GM23338 (cell line): ENCODE data around the gene PDE4D. TPM values are rescaled to one million over a fixed set of nuclear protein-coding genes. Genes with fewer than 3 reads are reported as not detected.

Experiments
- ATAC-seq: fragments of 200-7000 bp; cut with Tn5 transposase; 3 replicates; pipeline ENCODE4 v1.9.1; 2020
- DNase-seq: peaks from one replicate; pipeline ENCODE4 v3.0.0-alpha.2; 2015; ENCODE audit warnings: low spot score
- H2AFZ ChIP-seq: fragments of 200-600 bp; sonication (generic); 2 replicates; pipeline ENCODE4 v1.8.0; 2016; ENCODE audit warnings: antibody characterized with exemption, mild to moderate bottlenecking, moderate library complexity
- H3F3A ChIP-seq: fragments of 200-600 bp; sonication (generic); replicated peaks from 2 replicates; pipeline ENCODE4 v1.8.0; 2017; ENCODE audit warnings: antibody characterized with exemption, mixed run types, low read depth
- H3K27ac ChIP-seq: fragments of 200-600 bp; sonication (generic); 2 replicates; pipeline ENCODE4 v1.6.1; 2016; ENCODE audit warnings: low read depth
- H3K27me3 ChIP-seq: fragments of 200-600 bp; sonication (generic); 2 replicates; pipeline ENCODE4 v1.8.0; 2016; ENCODE audit warnings: mild to moderate bottlenecking, mixed run types, moderate library complexity; ENCODE audit not compliant: insufficient read depth
- H3K36me3 ChIP-seq: fragments of 200-600 bp; sonication (generic); 2 replicates; pipeline ENCODE4 v1.8.0; 2016; ENCODE audit warnings: mild to moderate bottlenecking; ENCODE audit not compliant: insufficient read depth
- H3K4me1 ChIP-seq: fragments of 200-600 bp; sonication (generic); 2 replicates; pipeline ENCODE4 v1.8.0; 2016; ENCODE audit warnings: mild to moderate bottlenecking, moderate library complexity; ENCODE audit not compliant: insufficient read depth
- H3K4me2 ChIP-seq: fragments of 200-600 bp; sonication (generic); 2 replicates; pipeline ENCODE4 v1.7.1; 2017; ENCODE audit warnings: mixed run types
- H3K4me3 ChIP-seq: fragments of 200-600 bp; sonication (generic); 2 replicates; pipeline ENCODE4 v1.6.1; 2016; ENCODE audit warnings: mixed run types
- H3K79me2 ChIP-seq: fragments of 200-600 bp; sonication (generic); replicated peaks from 2 replicates; pipeline ENCODE4 v1.8.0; 2017; ENCODE audit warnings: mild to moderate bottlenecking; ENCODE audit not compliant: insufficient read depth
- H3K9me2 ChIP-seq: fragments of 200-600 bp; sonication (generic); 2 replicates; pipeline ENCODE4 v1.8.0; 2017; ENCODE audit not compliant: insufficient read depth
- H4K20me1 ChIP-seq: fragments of 200-600 bp; sonication (generic); replicated peaks from 2 replicates; pipeline ENCODE4 v1.8.0; 2017; ENCODE audit warnings: mild to moderate bottlenecking; ENCODE audit not compliant: insufficient read depth
- H3K27ac Mint-ChIP-seq: 2 replicates; pipeline ENCODE4 v1.8.0; 2020; ENCODE audit warnings: inconsistent platforms, mild to moderate bottlenecking, moderate library complexity, mixed read lengths
- H3K27me3 Mint-ChIP-seq: 3 replicates; pipeline ENCODE4 v1.8.0; 2022; ENCODE audit warnings: low read depth, mild to moderate bottlenecking, moderate library complexity, mixed read lengths, inconsistent platforms; ENCODE audit not compliant: insufficient read depth, poor library complexity
- H3K36me3 Mint-ChIP-seq: 3 replicates; pipeline ENCODE4 v1.8.0; 2021; ENCODE audit warnings: low read depth, mild to moderate bottlenecking, inconsistent platforms, moderate library complexity, mixed read lengths
- H3K4me1 Mint-ChIP-seq: 3 replicates; pipeline ENCODE4 v1.8.0; 2020; ENCODE audit warnings: mild to moderate bottlenecking, inconsistent platforms, mixed read lengths
- H3K4me3 Mint-ChIP-seq: 3 replicates; pipeline ENCODE4 v1.8.0; 2021; ENCODE audit warnings: moderate library complexity, mild to moderate bottlenecking, inconsistent platforms, mixed read lengths
- H3K9me3 Mint-ChIP-seq: 3 replicates; pipeline ENCODE4 v1.8.0; 2020; ENCODE audit warnings: moderate library complexity, mild to moderate bottlenecking, inconsistent platforms, mixed read lengths
- CREB1 ChIP-seq: fragments of 250-450 bp; sonication (Bioruptor Pico); IDR thresholded peaks from 2 replicates; pipeline ENCODE4 v1.5.0; 2020; ENCODE audit warnings: low read depth, mild to moderate bottlenecking, moderate library complexity
- CTCF ChIP-seq, 2 experiments: fragments of 200-600 bp in 1 of 2; sonication (generic) in 1 of 2; conservative IDR thresholded peaks; 2 replicates each; pipeline versions ENCODE4 v1.5.1 to v1.6.1; 2016 to 2017; ENCODE audit warnings: antibody characterized with exemption in 2 of 2, low read depth in 2 of 2, mild to moderate bottlenecking in 2 of 2, moderate library complexity in 1 of 2
- EZH2 ChIP-seq: fragments of 200-600 bp; sonication (generic); IDR thresholded peaks from one replicate; pipeline ENCODE4 v1.8.0; 2017; ENCODE audit warnings: antibody characterized with exemption, mild to moderate bottlenecking, low read depth; ENCODE audit not compliant: unreplicated experiment
- EZH2phosphoT487 ChIP-seq: fragments of 200-600 bp; sonication (generic); IDR thresholded peaks from one replicate; pipeline ENCODE4 v1.8.1; 2018; ENCODE audit warnings: antibody characterized with exemption; ENCODE audit not compliant: unreplicated experiment
- JUNB ChIP-seq: IDR thresholded peaks from one replicate; pipeline ENCODE4 v1.6.1; 2016; ENCODE audit warnings: antibody characterized with exemption; ENCODE audit not compliant: unreplicated experiment
- NANOG ChIP-seq: IDR thresholded peaks from 2 replicates; pipeline ENCODE4 v1.6.1; 2016; ENCODE audit warnings: antibody characterized with exemption, borderline replicate concordance
- POLR2AphosphoS5 ChIP-seq: IDR thresholded peaks from 2 replicates; pipeline ENCODE4 v1.6.1; 2016; ENCODE audit warnings: antibody characterized with exemption, low read depth
- STAT1 ChIP-seq: IDR thresholded peaks from one replicate; pipeline ENCODE4 v1.6.1; 2016; ENCODE audit warnings: antibody characterized with exemption; ENCODE audit not compliant: unreplicated experiment
- ZNF114 ChIP-seq: fragments of 250-450 bp; sonication (Bioruptor Pico); IDR thresholded peaks from 2 replicates; pipeline ENCODE4 v1.5.0; 2020; ENCODE audit warnings: mild to moderate bottlenecking, moderate library complexity
- ZNF331 ChIP-seq: fragments of 250-450 bp; sonication (Bioruptor Pico); IDR thresholded peaks from 2 replicates; pipeline ENCODE4 v1.5.0; 2020; ENCODE audit warnings: low read depth, mild to moderate bottlenecking, moderate library complexity
- polyA plus RNA-seq: library from polyadenylated mRNA; unstranded; fragments of >200 nt; fragmentation: Nextera tagmentation; extraction: Ambion mirVana; gene quantifications from 2 replicates; pipeline ENCODE4 v1.2.1, GENCODE V29; 2016
- total RNA-seq: library from RNA; depleted of rRNA; stranded (reverse); fragments of >200 nt; shearing (Covaris generic); gene quantifications from 2 replicates; pipeline ENCODE4 v1.2.3, GENCODE V29; 2014
- TF ChIP-seq, protein P1 (sequence below): IDR thresholded peaks from one replicate; pipeline ENCODE4 v1.6.1; 2018; ENCODE audit warnings: antibody characterized with exemption; ENCODE audit not compliant: unreplicated experiment
- TF ChIP-seq, protein P2 (sequence below): IDR thresholded peaks from 2 replicates; pipeline ENCODE4 v1.6.1; 2016; ENCODE audit warnings: antibody characterized with exemption

Gene PDE4D
- total and polyA plus RNA-seq, 2 experiments from 2014 or later = 2.1 to 4.7 TPM

GRCh38 chr5:59473611-59474010 lies 419.9 kb downstream of the PDE4D start (continued):
- TF ChIP-seq, protein P1, sequence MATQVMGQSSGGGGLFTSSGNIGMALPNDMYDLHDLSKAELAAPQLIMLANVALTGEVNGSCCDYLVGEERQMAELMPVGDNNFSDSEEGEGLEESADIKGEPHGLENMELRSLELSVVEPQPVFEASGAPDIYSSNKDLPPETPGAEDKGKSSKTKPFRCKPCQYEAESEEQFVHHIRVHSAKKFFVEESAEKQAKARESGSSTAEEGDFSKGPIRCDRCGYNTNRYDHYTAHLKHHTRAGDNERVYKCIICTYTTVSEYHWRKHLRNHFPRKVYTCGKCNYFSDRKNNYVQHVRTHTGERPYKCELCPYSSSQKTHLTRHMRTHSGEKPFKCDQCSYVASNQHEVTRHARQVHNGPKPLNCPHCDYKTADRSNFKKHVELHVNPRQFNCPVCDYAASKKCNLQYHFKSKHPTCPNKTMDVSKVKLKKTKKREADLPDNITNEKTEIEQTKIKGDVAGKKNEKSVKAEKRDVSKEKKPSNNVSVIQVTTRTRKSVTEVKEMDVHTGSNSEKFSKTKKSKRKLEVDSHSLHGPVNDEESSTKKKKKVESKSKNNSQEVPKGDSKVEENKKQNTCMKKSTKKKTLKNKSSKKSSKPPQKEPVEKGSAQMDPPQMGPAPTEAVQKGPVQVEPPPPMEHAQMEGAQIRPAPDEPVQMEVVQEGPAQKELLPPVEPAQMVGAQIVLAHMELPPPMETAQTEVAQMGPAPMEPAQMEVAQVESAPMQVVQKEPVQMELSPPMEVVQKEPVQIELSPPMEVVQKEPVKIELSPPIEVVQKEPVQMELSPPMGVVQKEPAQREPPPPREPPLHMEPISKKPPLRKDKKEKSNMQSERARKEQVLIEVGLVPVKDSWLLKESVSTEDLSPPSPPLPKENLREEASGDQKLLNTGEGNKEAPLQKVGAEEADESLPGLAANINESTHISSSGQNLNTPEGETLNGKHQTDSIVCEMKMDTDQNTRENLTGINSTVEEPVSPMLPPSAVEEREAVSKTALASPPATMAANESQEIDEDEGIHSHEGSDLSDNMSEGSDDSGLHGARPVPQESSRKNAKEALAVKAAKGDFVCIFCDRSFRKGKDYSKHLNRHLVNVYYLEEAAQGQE = no peak

DNA sequence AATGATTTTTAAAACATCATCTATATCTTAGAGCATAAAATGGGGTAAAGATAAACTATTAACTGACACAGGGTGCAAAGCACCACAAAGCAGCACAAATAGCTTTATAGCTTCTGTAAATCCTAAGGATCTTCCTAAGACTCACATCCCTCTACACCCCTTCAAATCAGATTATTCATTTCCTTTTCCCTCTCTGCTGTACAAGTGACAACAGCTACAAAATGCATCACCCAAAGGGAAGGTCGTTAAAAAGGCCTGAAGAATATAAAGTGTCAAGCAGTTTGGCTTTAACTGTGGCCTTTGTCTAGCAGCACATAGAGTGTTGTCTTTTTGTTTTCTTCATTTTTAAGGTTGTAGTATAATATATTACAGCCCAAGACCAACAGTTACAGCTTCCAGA lies 422.1 kb downstream of the PDE4D start:
- H3K9me2 ChIP-seq = no peaks in the 10 kb centered on the region
- H3K27me3 ChIP-seq = no peaks in the 10 kb centered on the region
- Mint-ChIP-seq H3K4me1 (peaks cover 12% of the 10 kb centered on the region), H3K4me3 (no peak overlapping the region), H3K9me3 (no peaks in the 10 kb centered on the region), H3K36me3 (no peaks in the 10 kb centered on the region), H3K27me3 (peaks cover 3% of the 10 kb centered on the region), H3K27ac (no peak overlapping the region)
- H3K27ac ChIP-seq = no peak overlapping the region
- DNase-seq = no peak
- no peak for ATAC-seq
- H3K79me2 ChIP-seq = no peaks in the 10 kb centered on the region
- H3K4me3 ChIP-seq = no peak overlapping the region
- no peaks in the 10 kb centered on the region for H4K20me1 ChIP-seq
- no peak overlapping the region for H2AFZ ChIP-seq
- no peak overlapping the region for H3K4me2 ChIP-seq
- TF ChIP-seq, protein P2, sequence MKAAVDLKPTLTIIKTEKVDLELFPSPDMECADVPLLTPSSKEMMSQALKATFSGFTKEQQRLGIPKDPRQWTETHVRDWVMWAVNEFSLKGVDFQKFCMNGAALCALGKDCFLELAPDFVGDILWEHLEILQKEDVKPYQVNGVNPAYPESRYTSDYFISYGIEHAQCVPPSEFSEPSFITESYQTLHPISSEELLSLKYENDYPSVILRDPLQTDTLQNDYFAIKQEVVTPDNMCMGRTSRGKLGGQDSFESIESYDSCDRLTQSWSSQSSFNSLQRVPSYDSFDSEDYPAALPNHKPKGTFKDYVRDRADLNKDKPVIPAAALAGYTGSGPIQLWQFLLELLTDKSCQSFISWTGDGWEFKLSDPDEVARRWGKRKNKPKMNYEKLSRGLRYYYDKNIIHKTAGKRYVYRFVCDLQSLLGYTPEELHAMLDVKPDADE = no peak
- TF ChIP-seq ZNF114 (CRISPR knock-in tag) (no peak), POLR2AphosphoS5 (no peak), EZH2 (no peak), CREB1 (no peak), NANOG (no peak), EZH2phosphoT487 (no peak)
- no peaks in the 10 kb centered on the region for H3K36me3 ChIP-seq
- H3F3A ChIP-seq = no peaks in the 10 kb centered on the region
- peaks cover 12% of the 10 kb centered on the region; the same call in 1 of the 2 replicates for H3K4me1 ChIP-seq

- Histone ChIP-seq H4K20me1 (no peaks in the 10 kb centered on the region), H2AFZ (no peak overlapping the region), H3K36me3 (no peaks in the 10 kb centered on the region), H3K27ac (no peak overlapping the region), H3K27me3 (no peaks in the 10 kb centered on the region), H3K9me2 (no peaks in the 10 kb centered on the region), H3K4me3 (no peak overlapping the region), H3K79me2 (no peaks in the 10 kb centered on the region), H3F3A (no peaks in the 10 kb centered on the region), H3K4me1 (peaks cover 22% of the 10 kb centered on the region; the same call in 1 of the 2 replicates), H3K4me2 (no peak overlapping the region)
- no peak overlapping the region for H3K27ac Mint-ChIP-seq
- no peak for DNase-seq
- ATAC-seq = no peak
- H3K4me3 Mint-ChIP-seq = no peak overlapping the region
- peaks cover 3% of the 10 kb centered on the region for H3K27me3 Mint-ChIP-seq
- H3K36me3 Mint-ChIP-seq = no peaks in the 10 kb centered on the region
- H3K4me1 Mint-ChIP-seq = peaks cover 28% of the 10 kb centered on the region
- peaks cover 2% of the 10 kb centered on the region; the same call in 1 of the 3 replicates for H3K9me3 Mint-ChIP-seq
- no peak for TF ChIP-seq EZH2
- no peak for TF ChIP-seq CTCF (conservative IDR thresholded peaks at IDR 0.05; ENCODE audit: low read depth in 2 of 2)
- TF ChIP-seq, protein P2 = no peak
- TF ChIP-seq CREB1 = no peak
- TF ChIP-seq STAT1 = no peak
- TF ChIP-seq JUNB = no peak
- no peak for TF ChIP-seq POLR2AphosphoS5
- TF ChIP-seq ZNF114 (CRISPR knock-in tag) = no peak
- TF ChIP-seq ZNF331 (CRISPR knock-in tag) = no peak
- TF ChIP-seq, protein P1 = no peak
Measured at GRCh38 chr5:59467969-59468368, 425.6 kb downstream of the PDE4D start.
